H1 (cell line): Measurements from ENCODE around the gene IRF3. TPM values are rescaled to one million over a fixed set of nuclear protein-coding genes. Genes with fewer than 3 reads are reported as not detected.

Experiments
- BACH1 ChIP-seq: IDR thresholded peaks from 2 replicates; pipeline ENCODE4 v1.6.1; 2012; ENCODE audit warnings: low read length, improper control_type of control experiment
- CHD7 ChIP-seq: fragments of 300-600 bp; sonication (generic); IDR thresholded peaks from 2 replicates; pipeline ENCODE4 v1.7.1; 2012; ENCODE audit warnings: low read length, moderate library complexity, mild to moderate bottlenecking, inconsistent platforms; ENCODE audit not compliant: insufficient replicate concordance
- MAX ChIP-seq: IDR thresholded peaks from 2 replicates; pipeline ENCODE4 v1.6.1; 2012; ENCODE audit warnings: inconsistent platforms
- NANOG ChIP-seq: IDR thresholded peaks from 2 replicates; pipeline ENCODE4 v1.6.1; 2011; ENCODE audit warnings: low read length, low read depth, mild to moderate bottlenecking, inconsistent platforms; ENCODE audit not compliant: insufficient read depth, poor library complexity, severe bottlenecking
- POLR2AphosphoS5 ChIP-seq: IDR thresholded peaks from 2 replicates; pipeline ENCODE4 v1.6.1; 2011; ENCODE audit warnings: low read depth, low read length
- SIN3A ChIP-seq, 2 experiments: IDR thresholded peaks in 1 of 2; conservative IDR thresholded peaks in 1 of 2; 2 replicates each; pipeline ENCODE4 v1.6.1; 2011 to 2012; ENCODE audit warnings: low read length in 2 of 2, improper control_type of control experiment in 1 of 2, low read depth in 1 of 2, mild to moderate bottlenecking in 1 of 2
- YY1 ChIP-seq: IDR thresholded peaks from 2 replicates; pipeline ENCODE4 v1.6.1; 2011; ENCODE audit warnings: low read depth, mild to moderate bottlenecking, low read length
- polyA plus RNA-seq, 7 experiments: library from polyadenylated mRNA; depleted of rRNA in 3 of 7; stranded (reverse) in 5 of 7; unstranded in 2 of 7; fragments of >200 nt in 5 of 7; fragments of 200-250 nt in 2 of 7; gene quantifications; 1 replicate in 5 of 7; 2 replicates in 1 of 7; 4 replicates in 1 of 7; pipeline versions ENCODE4 v1.2.1 to v1.2.3, GENCODE V29; 2011 to 2013; ENCODE audit warnings: missing spikeins in 2 of 7, mixed read lengths in 2 of 7
- total RNA-seq: library from RNA; stranded (reverse); fragmentation: NEBNext Ultra II Directional; extraction: Animal tissue kit (Norgen Biotek cat#: 25700); gene quantifications from 2 replicates; pipeline ENCODE4 v1.2.1, GENCODE V29; 2021

Gene IRF3
- total and polyA plus RNA-seq, 2 of the 8 experiments (the other 6 are each of a cell fraction or from before 2014, with no cell fraction given) = 103 to 114 TPM

- TF ChIP-seq CHD7 (no peak), MAX (no peak), POLR2AphosphoS5 (no peak), NANOG (no peak), SIN3A (conservative IDR thresholded peaks at IDR 0.05 in 1 of 2, IDR thresholded peaks at IDR 0.05 in 1 of 2; ENCODE audit: low read depth in 1 of 2, low read length in 2 of 2) (no peak), YY1 (no peak), BACH1 (no peak)
Measured at GRCh38 chr19:49632576-49632975, 33.1 kb downstream of the IRF3 start (continued).
